ENCODE data around the gene VGF.

GRCh38 chr7:101161692-101162471, 3.5 kb downstream of the VGF start:
- no peak for TF ChIP-seq ZBTB8A (tag by site-specific recombination; IDR thresholded peaks at IDR 0.05)
- no peak for TF ChIP-seq CTCF (tag by site-specific recombination; IDR thresholded peaks at IDR 0.05)
- no peak for TF ChIP-seq ZNF175 (tag by site-specific recombination; IDR thresholded peaks at IDR 0.05)
- no peak for TF ChIP-seq ZNF596 (tag by site-specific recombination; IDR thresholded peaks at IDR 0.05)
- TF ChIP-seq ZNF311 (tag by site-specific recombination; IDR thresholded peaks at IDR 0.05; ENCODE audit: borderline replicate concordance): no peak
- TF ChIP-seq PBX3 (CRISPR knock-in tag; IDR thresholded peaks at IDR 0.05): no peak
- TF ChIP-seq ZNF426 (tag by site-specific recombination; IDR thresholded peaks at IDR 0.05): no peak
- no peak for TF ChIP-seq BCL11A (tag by site-specific recombination; IDR thresholded peaks at IDR 0.05; ENCODE audit: low read depth)
- no peak for TF ChIP-seq ZNF449 (tag by site-specific recombination; IDR thresholded peaks at IDR 0.05)
- TF ChIP-seq YY1 (tag by site-specific recombination; IDR thresholded peaks at IDR 0.05): no peak

Measured in HEK293 (cell line).